MV-4-11 (cell line): ENCODE measurements around the gene OSBPL6.
"Not testable (repeated sequence)": the region's sequence is repeated elsewhere in the genome, so short reads cannot be mapped to it uniquely, and the experiment has no call there.

Experiments used
- DNase-seq: peaks from one replicate; lab custom pipeline; 2025; lab: John Stamatoyannopoulos, UW

The OSBPL6 gene

GRCh38 chr2:178193823-178194599, at the start of gene OSBPL6:
Gene OSBPL6, plus strand, starts transcription at chr2:178194512. Its CDS starts 111,673 bp downstream, at chr2:178306185.
- DNase-seq: peak; percentile 8

GRCh38 chr2:178152033-178152432, 42.3 kb upstream of the OSBPL6 start:
- DNase-seq: no peak

GRCh38 chr2:178152542-178152941, 41.8 kb upstream of the OSBPL6 start:
- no peak for DNase-seq

- no peak for DNase-seq
Measured at GRCh38 chr2:178152977-178153376, 41.3 kb upstream of the OSBPL6 start.

GRCh38 chr2:178153878-178154277, 40.4 kb upstream of the OSBPL6 start:
- DNase-seq: not testable (repeated sequence)

- DNase-seq: no peak
Measured at GRCh38 chr2:178155524-178155923, 38.8 kb upstream of the OSBPL6 start.

GRCh38 chr2:178157574-178157973, 36.7 kb upstream of the OSBPL6 start:
- DNase-seq: no peak

- no peak for DNase-seq
Measured at GRCh38 chr2:178159966-178160365, 34.3 kb upstream of the OSBPL6 start.

- no peak for DNase-seq
Measured at GRCh38 chr2:178160601-178161000, 33.7 kb upstream of the OSBPL6 start.

- DNase-seq: peak; percentile 15
Measured at GRCh38 chr2:178163395-178163794, 30.9 kb upstream of the OSBPL6 start.

GRCh38 chr2:178163911-178164310, 30.4 kb upstream of the OSBPL6 start:
- DNase-seq: no peak

GRCh38 chr2:178173657-178174056, 20.7 kb upstream of the OSBPL6 start:
- no peak for DNase-seq

- DNase-seq: peak; percentile 65
Measured at GRCh38 chr2:178177066-178177679, 17.1 kb upstream of the OSBPL6 start.

GRCh38 chr2:178180648-178181047, 13.7 kb upstream of the OSBPL6 start:
- DNase-seq: not testable (repeated sequence)

- no peak for DNase-seq
Measured at GRCh38 chr2:178187861-178188260, 6.5 kb upstream of the OSBPL6 start.

- no peak for DNase-seq
Measured at GRCh38 chr2:178188466-178188865, 5.8 kb upstream of the OSBPL6 start.

GRCh38 chr2:178191004-178191508, 3.3 kb upstream of the OSBPL6 start:
- peak; percentile 46 for DNase-seq

GRCh38 chr2:178191511-178191910, 2.8 kb upstream of the OSBPL6 start:
- DNase-seq: no peak

GRCh38 chr2:178193496-178193822, 853 bp upstream of the OSBPL6 start:
- no peak for DNase-seq

GRCh38 chr2:178194600-178195389, 483 bp downstream of the OSBPL6 start:
- no peak for DNase-seq

- no peak for DNase-seq
Measured at GRCh38 chr2:178195390-178196166, 1.3 kb downstream of the OSBPL6 start.

GRCh38 chr2:178197791-178198190, 3.5 kb downstream of the OSBPL6 start:
- no peak for DNase-seq
